H9 (cell line): ENCODE measurements around the gene KIF24. TPM values are rescaled to one million over a fixed set of nuclear protein-coding genes. Genes with fewer than 3 reads are reported as not detected.

ENCODE experiments used
- DNase-seq: peaks from one replicate; pipeline ENCODE4 v3.0.0-alpha.2; 2017
- H2AFZ ChIP-seq: one replicate; pipeline ENCODE4 v1.6.1; 2013; ENCODE audit warnings: mild to moderate bottlenecking, low read length, control low read depth, moderate library complexity
- H2AK5ac ChIP-seq: 2 replicates; pipeline ENCODE4 v1.6.1; 2013; ENCODE audit warnings: low read length, control low read depth, mixed read lengths; ENCODE audit not compliant: insufficient read length
- H2BK120ac ChIP-seq: one replicate; pipeline ENCODE4 v1.6.1; 2013; ENCODE audit warnings: low read depth, mild to moderate bottlenecking, low read length, control low read depth, inconsistent platforms; ENCODE audit not compliant: poor library complexity, severe bottlenecking
- H2BK12ac ChIP-seq: 2 replicates; pipeline ENCODE4 v1.6.1; 2013; ENCODE audit warnings: low read length, control low read depth, mixed read lengths, low read depth; ENCODE audit not compliant: insufficient read length
- H2BK15ac ChIP-seq: 2 replicates; pipeline ENCODE4 v1.6.1; 2013; ENCODE audit warnings: low read depth, low read length, control low read depth
- H2BK20ac ChIP-seq: one replicate; pipeline ENCODE4 v1.6.1; 2013; ENCODE audit warnings: low read depth, mild to moderate bottlenecking, low read length, control low read depth, inconsistent platforms; ENCODE audit not compliant: poor library complexity, severe bottlenecking
- H2BK5ac ChIP-seq: 2 replicates; pipeline ENCODE4 v1.6.1; 2013; ENCODE audit warnings: low read length, control low read depth, mixed read lengths; ENCODE audit not compliant: insufficient read length
- H3K14ac ChIP-seq: 2 replicates; pipeline ENCODE4 v1.6.1; 2013; ENCODE audit warnings: low read length, control low read depth; ENCODE audit not compliant: insufficient read depth
- H3K18ac ChIP-seq: 2 replicates; pipeline ENCODE4 v1.6.1; 2013; ENCODE audit warnings: low read depth, mild to moderate bottlenecking, mixed read lengths, low read length, control low read depth; ENCODE audit not compliant: insufficient read length
- H3K23ac ChIP-seq: 2 replicates; pipeline ENCODE4 v1.6.1; 2013; ENCODE audit warnings: low read length, control low read depth, mixed read lengths, low read depth; ENCODE audit not compliant: insufficient read length
- H3K23me2 ChIP-seq: 2 replicates; pipeline ENCODE4 v1.6.1; 2013; ENCODE audit warnings: low read depth, mild to moderate bottlenecking, mixed read lengths, low read length, control low read depth; ENCODE audit not compliant: insufficient read length, poor library complexity, severe bottlenecking
- H3K27ac ChIP-seq: 2 replicates; pipeline ENCODE4 v1.5.1; 2013; ENCODE audit warnings: low read length, control low read depth, mixed read lengths, low read depth; ENCODE audit not compliant: insufficient read length
- H3K27me3 ChIP-seq: 2 replicates; pipeline ENCODE4 v1.6.1; 2013; ENCODE audit warnings: low read length, control low read depth, inconsistent platforms; ENCODE audit not compliant: insufficient read depth
- H3K4ac ChIP-seq: 2 replicates; pipeline ENCODE4 v1.6.1; 2013; ENCODE audit warnings: low read depth, mild to moderate bottlenecking, control low read depth, inconsistent platforms, low read length, moderate library complexity
- H3K4me1 ChIP-seq: 2 replicates; pipeline ENCODE4 v1.6.1; 2013; ENCODE audit warnings: low read length, control low read depth, inconsistent platforms; ENCODE audit not compliant: insufficient read depth
- H3K4me2 ChIP-seq: 2 replicates; pipeline ENCODE4 v1.6.1; 2013; ENCODE audit warnings: low read length, control low read depth, mixed read lengths; ENCODE audit not compliant: insufficient read length, insufficient read depth
- H3K56ac ChIP-seq: 2 replicates; pipeline ENCODE4 v1.6.1; 2013; ENCODE audit warnings: low read depth, mild to moderate bottlenecking, mixed read lengths, low read length, control low read depth; ENCODE audit not compliant: insufficient read length
- H3K79me1 ChIP-seq: 2 replicates; pipeline ENCODE4 v1.6.1; 2013; ENCODE audit warnings: low read depth, mild to moderate bottlenecking, moderate library complexity, low read length, control low read depth, inconsistent platforms; ENCODE audit not compliant: insufficient read depth, poor library complexity, severe bottlenecking
- H3K79me2 ChIP-seq: 2 replicates; pipeline ENCODE4 v1.6.1; 2013; ENCODE audit warnings: low read length, control low read depth, inconsistent platforms; ENCODE audit not compliant: insufficient read depth
- H3K9ac ChIP-seq: 2 replicates; pipeline ENCODE4 v1.6.1; 2013; ENCODE audit warnings: low read length, control low read depth, mixed read lengths; ENCODE audit not compliant: insufficient read length; ENCODE audit errors: extremely low read depth
- H3K9me3 ChIP-seq: one replicate; pipeline ENCODE4 v1.6.1; 2013; ENCODE audit warnings: low read depth, low read length, inconsistent platforms; ENCODE audit not compliant: control insufficient read depth
- H3T11ph ChIP-seq: one replicate; pipeline ENCODE4 v1.6.1; 2013; ENCODE audit warnings: mild to moderate bottlenecking, low read length, control low read depth, inconsistent platforms
- H4K20me1 ChIP-seq: one replicate; pipeline ENCODE4 v1.6.1; 2013; ENCODE audit not compliant: control insufficient read depth, insufficient read length, insufficient read depth
- H4K5ac ChIP-seq: 2 replicates; pipeline ENCODE4 v1.6.1; 2013; ENCODE audit warnings: low read depth, mild to moderate bottlenecking, mixed read lengths, low read length, control low read depth; ENCODE audit not compliant: insufficient read length
- H4K8ac ChIP-seq: replicated peaks from 2 replicates; pipeline ENCODE4 v1.6.1; 2013; ENCODE audit warnings: low read length, control low read depth, mixed read lengths, low read depth; ENCODE audit not compliant: insufficient read length
- H4K91ac ChIP-seq: 2 replicates; pipeline ENCODE4 v1.6.1; 2013; ENCODE audit warnings: low read depth, mild to moderate bottlenecking, moderate library complexity, mixed read lengths, low read length, control low read depth; ENCODE audit not compliant: insufficient read length
- H3K27ac Mint-ChIP-seq, 3 experiments: 2 replicates in 2 of 3; 3 replicates in 1 of 3; pipeline ENCODE4 v1.8.0; 2020 to 2021; ENCODE audit warnings: mixed read lengths in 3 of 3, mild to moderate bottlenecking in 1 of 3, moderate library complexity in 1 of 3
- H3K27me3 Mint-ChIP-seq: 2 replicates; pipeline ENCODE4 v1.8.0; 2021; ENCODE audit warnings: low read depth, mild to moderate bottlenecking, moderate library complexity, mixed read lengths
- H3K36me3 Mint-ChIP-seq, 3 experiments: 2 replicates in 2 of 3; 3 replicates in 1 of 3; pipeline ENCODE4 v1.8.0; 2020 to 2021; ENCODE audit warnings: low read depth in 3 of 3, mixed read lengths in 3 of 3; ENCODE audit not compliant: insufficient read depth in 1 of 3
- H3K4me1 Mint-ChIP-seq, 2 experiments: 2 replicates each; pipeline ENCODE4 v1.8.0; 2020; ENCODE audit warnings: mixed read lengths in 2 of 2
- H3K4me3 Mint-ChIP-seq, 2 experiments: 2 replicates in 1 of 2; 3 replicates in 1 of 2; pipeline ENCODE4 v1.8.0; 2020 to 2021; ENCODE audit warnings: mild to moderate bottlenecking in 2 of 2, mixed read lengths in 2 of 2, moderate library complexity in 1 of 2
- H3K9me3 Mint-ChIP-seq, 2 experiments: 2 replicates in 1 of 2; 3 replicates in 1 of 2; pipeline ENCODE4 v1.8.0; 2020; ENCODE audit warnings: mild to moderate bottlenecking in 2 of 2, mixed read lengths in 2 of 2, moderate library complexity in 1 of 2
- WGBS: extraction: QIAGEN DNeasy Blood & Tissue Kit; methylation state at CpG from one replicate; pipeline ENCODE4 v1.1.7; 2013; ENCODE audit warnings: missing lambda C conversion rate, low lambda C conversion rate, mixed read lengths; ENCODE audit not compliant: insufficient read length; ENCODE audit errors: extremely low coverage; 5-methylcytosine and 5-hydroxymethylcytosine counted together
- total RNA-seq: library from RNA; stranded (reverse); gene quantifications from 2 replicates; pipeline ENCODE4 v1.2.1, GENCODE V29; 2021
- TF ChIP-seq, protein P1 (sequence below): fragments of 200-600 bp; sonication (generic); conservative IDR thresholded peaks from 3 replicates; pipeline ENCODE4 v1.8.0; 2021; ENCODE audit warnings: antibody characterized with exemption, mild to moderate bottlenecking

The KIF24 gene
- total RNA-seq, 1 experiment from 2014 or later: 4.0 TPM

DNA sequence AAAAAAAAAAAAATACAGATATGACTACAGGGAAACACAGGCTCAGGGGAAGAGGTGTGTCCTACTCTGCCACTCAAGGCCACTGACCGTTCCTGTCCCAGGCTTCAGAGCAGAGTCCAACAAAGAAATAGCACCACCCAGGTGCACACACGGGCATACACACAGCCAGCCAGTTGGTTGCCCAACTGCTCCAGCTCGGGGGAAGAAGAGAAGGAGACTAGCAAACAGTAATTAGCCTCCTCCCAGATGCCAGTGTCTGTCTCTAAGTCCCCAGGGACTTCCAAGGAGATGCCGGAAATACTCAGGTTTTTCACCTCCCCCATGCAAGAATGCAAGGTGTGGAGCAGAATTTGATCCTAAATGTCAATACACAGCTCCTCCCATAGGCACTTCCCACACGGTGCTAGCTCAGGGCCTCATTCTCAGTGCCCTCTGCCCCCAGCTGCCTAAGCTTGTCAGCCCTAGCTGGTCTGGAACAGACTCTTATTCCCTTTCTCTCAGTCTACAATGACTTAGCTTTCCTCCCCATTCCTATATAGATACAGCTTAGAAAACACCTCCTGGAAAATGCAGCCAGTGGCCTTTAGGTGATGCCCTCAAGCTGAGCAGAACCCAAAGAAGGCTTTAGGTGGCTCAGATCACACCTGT is 46.0 kb upstream of the KIF24 start:
- peak; percentile 66 for DNase-seq
- no peak overlapping the region for H4K8ac ChIP-seq
- peak overlapping the region; percentile 82 to 96 for H3K4me3 Mint-ChIP-seq
- H3K36me3 Mint-ChIP-seq: peaks cover 19 to 20% (median 19%) of the 10 kb centered on the region in 3 experiments; a peak in 6 of 7 replicates
- no peak overlapping the region for H2AK5ac ChIP-seq
- no peak overlapping the region for H2BK120ac ChIP-seq
- H3K79me1 ChIP-seq: no peaks in the 10 kb centered on the region
- WGBS: no CpG with 5 or more reads among the region's 5 CpGs
- no peak overlapping the region for H3K4ac ChIP-seq
- no peak overlapping the region for H2BK20ac ChIP-seq
- H3K4me1 ChIP-seq: 0 out of 2 replicates have a peak, but pooled peaks cover 4% of the 10 kb centered on the region
- H2AFZ ChIP-seq: no peak overlapping the region
- H4K20me1 ChIP-seq: no peaks in the 10 kb centered on the region
- TF ChIP-seq, protein P1, sequence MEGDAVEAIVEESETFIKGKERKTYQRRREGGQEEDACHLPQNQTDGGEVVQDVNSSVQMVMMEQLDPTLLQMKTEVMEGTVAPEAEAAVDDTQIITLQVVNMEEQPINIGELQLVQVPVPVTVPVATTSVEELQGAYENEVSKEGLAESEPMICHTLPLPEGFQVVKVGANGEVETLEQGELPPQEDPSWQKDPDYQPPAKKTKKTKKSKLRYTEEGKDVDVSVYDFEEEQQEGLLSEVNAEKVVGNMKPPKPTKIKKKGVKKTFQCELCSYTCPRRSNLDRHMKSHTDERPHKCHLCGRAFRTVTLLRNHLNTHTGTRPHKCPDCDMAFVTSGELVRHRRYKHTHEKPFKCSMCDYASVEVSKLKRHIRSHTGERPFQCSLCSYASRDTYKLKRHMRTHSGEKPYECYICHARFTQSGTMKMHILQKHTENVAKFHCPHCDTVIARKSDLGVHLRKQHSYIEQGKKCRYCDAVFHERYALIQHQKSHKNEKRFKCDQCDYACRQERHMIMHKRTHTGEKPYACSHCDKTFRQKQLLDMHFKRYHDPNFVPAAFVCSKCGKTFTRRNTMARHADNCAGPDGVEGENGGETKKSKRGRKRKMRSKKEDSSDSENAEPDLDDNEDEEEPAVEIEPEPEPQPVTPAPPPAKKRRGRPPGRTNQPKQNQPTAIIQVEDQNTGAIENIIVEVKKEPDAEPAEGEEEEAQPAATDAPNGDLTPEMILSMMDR: peak; percentile 15; the same call in 1 of the 3 replicates
- no peaks in the 10 kb centered on the region for H3K79me2 ChIP-seq
- no peak overlapping the region for H4K5ac ChIP-seq
- H3K18ac ChIP-seq: no peak overlapping the region
- H3K27ac ChIP-seq: no peak overlapping the region
- no peaks in the 10 kb centered on the region; the same call in 1 of the 2 replicates for H3K27me3 ChIP-seq
- H3K27me3 Mint-ChIP-seq: peaks cover 23% of the 10 kb centered on the region
- no peak overlapping the region for H3K27ac Mint-ChIP-seq
- H3K56ac ChIP-seq: no peak overlapping the region
- no peak overlapping the region for H3K14ac ChIP-seq
- no peak overlapping the region for H3T11ph ChIP-seq
- no peak overlapping the region for H2BK15ac ChIP-seq
- H3K23me2 ChIP-seq: peaks cover 21% of the 10 kb centered on the region
- no peak overlapping the region for H3K9ac ChIP-seq
- H3K4me1 Mint-ChIP-seq: peaks cover 18 to 27% of the 10 kb centered on the region in 2 experiments
- H4K91ac ChIP-seq: no peak overlapping the region
- no peaks in the 10 kb centered on the region; a peak in 1 of 5 replicates for H3K9me3 Mint-ChIP-seq
- H3K4me2 ChIP-seq: no peak overlapping the region
- H3K9me3 ChIP-seq: no peaks in the 10 kb centered on the region
- no peak overlapping the region for H2BK12ac ChIP-seq
- H2BK5ac ChIP-seq: no peak overlapping the region
- no peak overlapping the region for H3K23ac ChIP-seq
